Osteoblast (primary cell): ENCODE data around the gene CDH1. TPM values are rescaled to one million over a fixed set of nuclear protein-coding genes. Genes with fewer than 3 reads are reported as not detected.

Experiments
- DNase-seq: peaks from one replicate; pipeline ENCODE4 v3.0.0; 2011; ENCODE audit warnings: low spot score, mixed read lengths; ENCODE audit not compliant: insufficient read length; ENCODE audit errors: missing footprints
- H2AFZ ChIP-seq: 2 replicates; pipeline ENCODE4 v1.6.0; 2011; ENCODE audit warnings: mild to moderate bottlenecking, low read length
- H3K27ac ChIP-seq: 2 replicates; pipeline ENCODE4 v1.5.1; 2011; ENCODE audit warnings: mild to moderate bottlenecking, low read depth, low read length, moderate library complexity
- H3K27me3 ChIP-seq: 2 replicates; pipeline ENCODE4 v1.6.0; 2012; ENCODE audit warnings: mild to moderate bottlenecking, control low read depth, inconsistent platforms, low read length, moderate library complexity; ENCODE audit not compliant: insufficient read depth
- H3K36me3 ChIP-seq: 2 replicates; pipeline ENCODE4 v1.5.1; 2011; ENCODE audit warnings: mild to moderate bottlenecking, low read length, control low read depth, moderate library complexity; ENCODE audit not compliant: insufficient read depth
- H3K4me1 ChIP-seq: 2 replicates; pipeline ENCODE4 v1.5.1; 2011; ENCODE audit warnings: mild to moderate bottlenecking, low read length, control low read depth, moderate library complexity; ENCODE audit not compliant: insufficient read depth
- H3K4me2 ChIP-seq: 2 replicates; pipeline ENCODE4 v1.6.0; 2011; ENCODE audit warnings: mild to moderate bottlenecking, low read length; ENCODE audit not compliant: insufficient read depth
- H3K4me3 ChIP-seq: fragments of 200-600 bp; sonication (generic); 3 replicates; pipeline ENCODE4 v1.5.1; 2012; ENCODE audit warnings: mild to moderate bottlenecking, low read length, inconsistent platforms; ENCODE audit not compliant: insufficient read depth
- H3K79me2 ChIP-seq: 2 replicates; pipeline ENCODE4 v1.6.0; 2012; ENCODE audit warnings: mild to moderate bottlenecking, low read length, control low read depth, inconsistent platforms; ENCODE audit not compliant: insufficient read depth
- H3K9me3 ChIP-seq: 2 replicates; pipeline ENCODE4 v1.5.1; 2011; ENCODE audit warnings: low read depth, low read length, control low read depth
- H4K20me1 ChIP-seq: 2 replicates; pipeline ENCODE4 v1.6.0; 2012; ENCODE audit warnings: mild to moderate bottlenecking, low read length, control low read depth; ENCODE audit not compliant: insufficient read depth
- total RNA-seq: library from RNA; depleted of rRNA; stranded (reverse); fragments of >200 nt; gene quantifications from 2 replicates; pipeline ENCODE4 v1.2.3, GENCODE V29; 2012
- TF ChIP-seq, protein P1 (sequence below): IDR thresholded peaks from 2 replicates; pipeline ENCODE4 v1.5.1; 2011; ENCODE audit warnings: mild to moderate bottlenecking, low read depth, low read length, moderate library complexity; ENCODE audit errors: extremely low read depth

CDH1 gene
- total RNA-seq, 1 donor, result 1.1 TPM

DNA sequence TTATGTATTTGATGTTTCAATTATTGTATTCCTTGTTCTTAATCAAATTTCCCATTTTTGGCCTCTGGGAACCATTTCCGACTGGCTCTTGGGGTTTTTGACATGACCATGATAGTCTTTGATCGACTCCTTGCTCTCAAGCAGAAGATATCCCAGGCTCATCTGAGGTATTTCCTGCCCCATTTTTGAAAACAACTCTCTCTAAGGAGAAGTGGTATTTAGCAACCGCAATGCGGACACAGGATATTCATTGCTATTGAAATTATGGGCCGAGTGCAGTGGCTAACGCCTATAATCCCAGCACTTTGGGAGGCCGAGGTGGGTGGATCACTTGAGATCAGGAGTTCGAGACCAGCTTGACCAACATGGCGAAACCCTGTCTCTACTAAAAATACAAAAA, 111.7 kb downstream of the CDH1 start:
- H3K36me3 ChIP-seq, result no peaks in the 10 kb centered on the region
- no peaks in the 10 kb centered on the region for H3K9me3 ChIP-seq
- H3K4me2 ChIP-seq, result no peak overlapping the region
- H3K79me2 ChIP-seq, result peaks cover 47% of the 10 kb centered on the region
- no peak overlapping the region for H3K27ac ChIP-seq
- DNase-seq, result no peak
- no peaks in the 10 kb centered on the region for H3K27me3 ChIP-seq
- TF ChIP-seq, protein P1, sequence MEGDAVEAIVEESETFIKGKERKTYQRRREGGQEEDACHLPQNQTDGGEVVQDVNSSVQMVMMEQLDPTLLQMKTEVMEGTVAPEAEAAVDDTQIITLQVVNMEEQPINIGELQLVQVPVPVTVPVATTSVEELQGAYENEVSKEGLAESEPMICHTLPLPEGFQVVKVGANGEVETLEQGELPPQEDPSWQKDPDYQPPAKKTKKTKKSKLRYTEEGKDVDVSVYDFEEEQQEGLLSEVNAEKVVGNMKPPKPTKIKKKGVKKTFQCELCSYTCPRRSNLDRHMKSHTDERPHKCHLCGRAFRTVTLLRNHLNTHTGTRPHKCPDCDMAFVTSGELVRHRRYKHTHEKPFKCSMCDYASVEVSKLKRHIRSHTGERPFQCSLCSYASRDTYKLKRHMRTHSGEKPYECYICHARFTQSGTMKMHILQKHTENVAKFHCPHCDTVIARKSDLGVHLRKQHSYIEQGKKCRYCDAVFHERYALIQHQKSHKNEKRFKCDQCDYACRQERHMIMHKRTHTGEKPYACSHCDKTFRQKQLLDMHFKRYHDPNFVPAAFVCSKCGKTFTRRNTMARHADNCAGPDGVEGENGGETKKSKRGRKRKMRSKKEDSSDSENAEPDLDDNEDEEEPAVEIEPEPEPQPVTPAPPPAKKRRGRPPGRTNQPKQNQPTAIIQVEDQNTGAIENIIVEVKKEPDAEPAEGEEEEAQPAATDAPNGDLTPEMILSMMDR, result no peak
- peak overlapping the region; percentile 3 for H2AFZ ChIP-seq
- H3K4me3 ChIP-seq, result no peak overlapping the region
- peaks cover 9% of the 10 kb centered on the region for H3K4me1 ChIP-seq
- H4K20me1 ChIP-seq, result peaks cover 4% of the 10 kb centered on the region

DNA sequence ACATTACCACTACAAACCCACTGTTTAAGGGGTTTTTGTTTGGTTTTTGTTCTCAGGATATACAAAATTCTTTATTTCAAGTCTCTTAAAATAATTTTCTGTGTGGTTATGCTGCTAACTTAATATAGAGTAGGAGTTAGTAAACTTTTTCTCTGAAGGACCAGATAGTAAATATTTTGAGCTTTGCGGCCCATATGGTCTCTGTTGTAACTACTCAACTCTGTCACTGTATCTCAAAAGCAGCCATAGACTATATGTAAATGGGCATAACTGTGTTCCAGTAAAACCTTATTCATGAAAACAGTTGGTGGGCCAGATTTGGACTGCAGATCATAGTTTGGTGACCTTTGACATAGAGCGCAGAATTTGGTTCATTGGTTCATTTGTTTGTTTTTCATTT, 113.4 kb downstream of the CDH1 start:
- Histone ChIP-seq H3K4me3 (no peak overlapping the region), H3K79me2 (peaks cover 50% of the 10 kb centered on the region), H2AFZ (no peak overlapping the region), H3K4me2 (no peak overlapping the region), H3K27me3 (no peaks in the 10 kb centered on the region), H4K20me1 (peaks cover 4% of the 10 kb centered on the region), H3K4me1 (peaks cover 2% of the 10 kb centered on the region), H3K9me3 (no peaks in the 10 kb centered on the region), H3K36me3 (no peaks in the 10 kb centered on the region), H3K27ac (no peak overlapping the region)
- no peak for DNase-seq
- TF ChIP-seq, protein P1, result no peak

DNA sequence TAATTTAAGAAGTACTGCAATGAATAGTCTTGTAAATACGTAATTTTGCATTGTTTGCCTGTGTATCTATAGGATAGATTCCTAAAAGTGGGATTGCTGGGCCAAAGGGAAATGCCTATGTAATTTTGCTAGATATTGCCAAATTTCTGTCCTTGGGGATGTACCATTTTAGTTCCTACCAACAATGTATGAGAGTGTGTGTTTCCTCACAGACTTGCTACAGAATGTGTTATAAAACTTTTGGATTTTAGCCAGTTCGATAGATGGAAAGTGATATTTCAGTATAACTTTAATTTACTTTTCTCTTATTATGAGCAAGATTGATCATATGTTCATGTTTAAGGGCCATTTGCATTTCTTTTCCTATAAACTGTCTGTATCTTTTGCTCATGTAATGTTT, 114.5 kb downstream of the CDH1 start:
- Histone ChIP-seq H3K4me1 (peaks cover 2% of the 10 kb centered on the region), H3K4me3 (no peak overlapping the region), H3K36me3 (no peaks in the 10 kb centered on the region), H2AFZ (no peak overlapping the region), H4K20me1 (peaks cover 4% of the 10 kb centered on the region), H3K4me2 (no peak overlapping the region), H3K9me3 (no peaks in the 10 kb centered on the region), H3K27me3 (no peaks in the 10 kb centered on the region), H3K79me2 (peaks cover 55% of the 10 kb centered on the region), H3K27ac (no peak overlapping the region)
- DNase-seq, result no peak
- TF ChIP-seq, protein P1, result no peak

DNA sequence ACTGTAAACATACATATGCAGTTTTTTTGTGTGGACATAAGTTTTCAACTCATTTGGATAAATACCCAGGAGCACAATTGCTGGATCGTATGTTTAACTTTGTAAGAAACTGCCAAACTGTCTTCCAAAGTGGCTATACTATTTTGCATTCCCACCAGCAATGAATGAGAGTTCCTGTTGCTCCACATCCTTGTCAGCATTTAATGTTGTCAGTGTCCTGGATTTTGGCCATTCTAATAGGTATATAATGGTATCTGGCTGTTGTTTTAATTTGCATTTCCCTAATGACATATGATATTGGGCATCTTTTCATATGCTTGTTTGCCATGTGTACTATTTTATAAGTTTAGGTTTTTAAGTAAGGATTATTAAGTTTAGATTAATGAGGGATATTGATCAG, 120.4 kb downstream of the CDH1 start:
- H3K27me3 ChIP-seq, result no peaks in the 10 kb centered on the region
- H3K79me2 ChIP-seq, result peaks cover 58% of the 10 kb centered on the region
- no peak overlapping the region for H3K27ac ChIP-seq
- no peak overlapping the region for H3K4me3 ChIP-seq
- TF ChIP-seq, protein P1, result no peak
- H4K20me1 ChIP-seq, result peaks cover 2% of the 10 kb centered on the region
- H3K4me1 ChIP-seq, result no peaks in the 10 kb centered on the region
- no peak overlapping the region for H3K4me2 ChIP-seq
- H2AFZ ChIP-seq, result no peak overlapping the region
- H3K36me3 ChIP-seq, result peaks cover 13% of the 10 kb centered on the region
- H3K9me3 ChIP-seq, result no peaks in the 10 kb centered on the region
- DNase-seq, result no peak
